ENCODE results near the gene BCAR3.

The BCAR3 gene

GRCh38 chr1:93635614-93636543 is 45.8 kb downstream of the BCAR3 start:
- no peak for DNase-seq

GRCh38 chr1:93633313-93633712 is 48.3 kb downstream of the BCAR3 start:
- DNase-seq = no peak

- DNase-seq = no peak
These were observed 49.8 kb downstream of the BCAR3 start for GRCh38 chr1:93631626-93632365.

- DNase-seq = no peak
These were observed 51.5 kb downstream of the BCAR3 start for GRCh38 chr1:93630168-93630567.

GRCh38 chr1:93629101-93630059 is 52.3 kb downstream of the BCAR3 start:
- peak; percentile 38 for DNase-seq

- no peak for DNase-seq
These were observed 53.0 kb downstream of the BCAR3 start for GRCh38 chr1:93628681-93629080.

- no peak for DNase-seq
These were observed 55.9 kb downstream of the BCAR3 start for GRCh38 chr1:93625582-93626327.

- no peak for DNase-seq
These were observed 57.8 kb downstream of the BCAR3 start for GRCh38 chr1:93623875-93624274.

GRCh38 chr1:93623436-93623835 is 58.2 kb downstream of the BCAR3 start:
- no peak for DNase-seq

- no peak for DNase-seq
These were observed 60.4 kb downstream of the BCAR3 start for GRCh38 chr1:93621246-93621645.

GRCh38 chr1:93620841-93621210 is 60.8 kb downstream of the BCAR3 start:
- DNase-seq = no peak

- DNase-seq = no peak
These were observed 61.3 kb downstream of the BCAR3 start for GRCh38 chr1:93620172-93620840.

GRCh38 chr1:93619507-93620171 is 62.0 kb downstream of the BCAR3 start:
- no peak for DNase-seq

- no peak for DNase-seq
These were observed 63.8 kb downstream of the BCAR3 start for GRCh38 chr1:93617670-93618499.

GRCh38 chr1:93616996-93617669 is 64.5 kb downstream of the BCAR3 start:
- no peak for DNase-seq

- peak; percentile 16 for DNase-seq
These were observed 65.2 kb downstream of the BCAR3 start for GRCh38 chr1:93616221-93616995.

- no peak for DNase-seq
These were observed 66.0 kb downstream of the BCAR3 start for GRCh38 chr1:93615582-93616150.

GRCh38 chr1:93614986-93615581 is 66.6 kb downstream of the BCAR3 start:
- no peak for DNase-seq
